ENCODE data around the gene CD3D. TPM values are rescaled to one million over a fixed set of nuclear protein-coding genes. Genes with fewer than 3 reads are reported as not detected.

CD3D gene
- total RNA-seq, 2 experiments from 2014 or later = 489 to 557 TPM

DNA sequence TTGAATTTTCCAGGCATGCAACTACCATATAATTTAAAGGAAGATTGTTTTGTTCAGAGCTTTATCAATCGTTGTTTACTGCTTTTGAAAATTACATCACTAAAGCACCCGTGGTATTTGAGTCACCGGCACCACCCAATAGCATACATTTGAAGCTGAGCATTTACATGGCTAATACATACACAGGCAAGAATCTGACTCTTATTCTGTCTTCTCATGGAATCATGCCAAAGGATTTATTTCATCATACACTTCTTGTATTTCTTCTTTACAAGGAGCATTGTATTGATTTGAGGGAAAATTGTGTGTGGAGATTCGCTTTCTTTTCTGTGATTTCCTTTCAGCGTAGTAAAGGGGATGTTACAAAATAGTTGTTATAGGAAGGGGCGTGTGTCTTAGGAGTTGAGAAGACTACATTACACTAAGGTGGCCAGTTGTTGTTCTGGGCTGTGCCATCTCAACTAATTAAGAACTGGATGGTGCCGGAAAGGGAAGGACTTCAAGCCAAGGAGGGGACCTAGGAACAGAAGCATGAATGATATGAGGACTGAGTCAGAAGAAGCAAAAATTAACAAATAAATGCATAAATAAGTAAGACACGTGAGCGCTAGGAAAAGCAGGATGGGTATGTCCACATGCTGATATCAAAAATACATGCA is 50.9 kb downstream of the CD3D start:
- CTCF ChIA-PET = interaction anchor here (0.9 to 1.5 kb wide), 10 partner anchors 9 to 149 kb away, joined by 3 to 9 read pairs (median 3); no protein-coding TSS in a partner anchor
- H3K27me3 Mint-ChIP-seq = no peaks in the 10 kb centered on the region

DNA sequence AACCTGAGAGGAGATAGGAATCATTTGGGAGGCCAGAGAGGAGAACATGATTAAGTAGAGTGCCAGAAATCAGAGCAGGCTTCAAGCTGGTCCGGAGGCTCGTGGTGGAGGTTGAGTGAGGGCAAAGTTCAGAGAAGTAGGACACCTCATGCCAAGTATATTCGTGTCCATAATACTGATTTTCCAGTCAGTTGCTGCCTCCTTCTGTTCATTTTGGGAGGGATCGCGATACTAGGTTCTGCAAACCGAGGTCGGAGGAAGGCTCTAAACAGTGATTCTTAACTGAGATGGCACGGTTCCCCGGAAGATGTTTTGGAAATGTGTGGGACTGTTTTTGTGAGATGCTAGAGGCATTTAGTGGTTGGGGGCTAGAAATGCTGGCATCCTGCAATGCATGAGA is 51.6 kb downstream of the CD3D start:
- H3K27ac Mint-ChIP-seq = no peak overlapping the region
- peaks cover 3% of the 10 kb centered on the region for H3K36me3 Mint-ChIP-seq (ENCODE audit: low read depth)

More for the DNA sequence above, 50.9 kb downstream of the CD3D start:
- no peak overlapping the region for H3K4me3 Mint-ChIP-seq
- H3K4me1 Mint-ChIP-seq = peaks cover 24% of the 10 kb centered on the region
- H3K36me3 Mint-ChIP-seq (ENCODE audit: low read depth) = peaks cover 2% of the 10 kb centered on the region
- POLR2A ChIA-PET = interaction anchor here (1.0 kb wide), 1 partner anchor 93 kb away, joined by 4 read pairs; no protein-coding TSS in a partner anchor
- H3K9me3 Mint-ChIP-seq = peaks cover 2% of the 10 kb centered on the region
- no peak for DNase-seq
- H3K27ac Mint-ChIP-seq = no peak overlapping the region

DNA sequence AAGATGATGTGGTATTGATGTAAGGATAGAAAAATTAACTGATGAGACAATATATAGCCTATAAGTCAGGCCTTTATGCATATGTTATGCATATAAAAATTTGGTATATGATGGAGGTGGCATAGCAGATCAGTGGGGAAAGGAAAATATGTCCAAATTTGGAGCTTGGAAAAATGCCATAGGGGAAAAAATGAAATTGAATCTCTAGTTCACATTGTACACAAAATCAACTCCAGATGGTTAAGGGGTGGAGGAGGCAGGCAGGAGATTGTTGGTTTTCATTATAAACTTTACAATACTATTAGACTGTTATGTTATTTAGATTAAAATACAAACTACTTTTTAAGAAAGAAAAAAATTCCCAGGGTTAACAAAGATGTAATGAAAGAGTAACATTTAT is 53.1 kb downstream of the CD3D start:
- Mint-ChIP-seq H3K4me1 (peaks cover 20% of the 10 kb centered on the region), H3K27me3 (no peaks in the 10 kb centered on the region), H3K36me3 (ENCODE audit: low read depth) (peaks cover 5% of the 10 kb centered on the region), H3K4me3 (no peak overlapping the region), H3K27ac (no peak overlapping the region), H3K9me3 (peaks cover 2% of the 10 kb centered on the region)
- CTCF ChIA-PET = interaction anchor here (0.6 to 3.0 kb wide), 4 partner anchors 10 to 105 kb away, joined by 3 to 12 read pairs (median 4); partner anchors contain the start of gene CD3D
- POLR2A ChIA-PET = no interaction called here
- no peak for DNase-seq

More for the DNA sequence above, 51.6 kb downstream of the CD3D start:
- Mint-ChIP-seq H3K27me3 (no peaks in the 10 kb centered on the region), H3K9me3 (peaks cover 2% of the 10 kb centered on the region), H3K4me1 (peaks cover 19% of the 10 kb centered on the region), H3K4me3 (no peak overlapping the region)
- peak; percentile 63 for DNase-seq
- CTCF ChIA-PET = interaction anchor here (0.6 to 1.5 kb wide), 13 partner anchors 8 to 252 kb away, joined by 3 to 9 read pairs (median 3); no protein-coding TSS in a partner anchor
- POLR2A ChIA-PET = interaction anchor here (0.7 to 1.0 kb wide), 2 partner anchors 92 to 172 kb away, joined by 4 to 11 read pairs; no protein-coding TSS in a partner anchor

Other genes with a start within 250 kb of the CD3D start
- under 1 TPM in 1 of 2 experiments, not detected in 1; 0.10 TPM for gene SCN4B, start 189.9 kb downstream of the CD3D start, total RNA-seq
- not detected for gene SCN2B, start 166.1 kb downstream of the CD3D start, total RNA-seq
- gene JAML, start 117.7 kb downstream of the CD3D start, total RNA-seq = 100 to 1,000 TPM; 117 to 122 TPM
- 10 to 100 TPM; 21.2 to 22.0 TPM for gene MPZL3, start 90.3 kb downstream of the CD3D start, total RNA-seq
- gene MPZL2, start 78.4 kb downstream of the CD3D start, total RNA-seq = 1 to 10 TPM; 5.5 to 6.0 TPM
- 100 to 1,000 TPM; 680 to 841 TPM for gene CD3E, start 38.0 kb downstream of the CD3D start, total RNA-seq
- 100 to 1,000 TPM; 264 to 268 TPM for gene CD3G, start 1.6 kb upstream of the CD3D start, total RNA-seq
- gene UBE4A, start 16.9 kb upstream of the CD3D start, total RNA-seq = 10 to 100 TPM; 42.6 to 49.1 TPM
- gene ATP5MG, start 58.9 kb upstream of the CD3D start, total RNA-seq = 100 to 1,000 TPM; 195 to 272 TPM
- gene KMT2A, start 93.8 kb upstream of the CD3D start, total RNA-seq = 100 to 1,000 TPM in 1 of 2 experiments, 10 to 100 TPM in 1; 93.4 to 102 TPM
- 1 to 10 TPM; 1.1 to 1.8 TPM for gene TTC36, start 184.8 kb upstream of the CD3D start, total RNA-seq
- gene TMEM25, start 188.5 kb upstream of the CD3D start, total RNA-seq = 1 to 10 TPM; 7.8 to 9.5 TPM
- gene IFT46, start 223.2 kb upstream of the CD3D start, total RNA-seq = 10 to 100 TPM; 12.3 to 13.7 TPM
- 100 to 1,000 TPM; 113 to 128 TPM for gene ARCN1, start 229.7 kb upstream of the CD3D start, total RNA-seq

Data from activated CD4-positive, alpha-beta T cell treated with anti-CD3 and anti-CD28 coated beads, Interleukin-2, amount 10 ng/mL, durations not matched to agents 7 days and 5 days (primary cell).